Right atrium auricular region (tissue), 2 donors: ENCODE measurements around the gene VEZT. TPM values are rescaled to one million over a fixed set of nuclear protein-coding genes. Genes with fewer than 3 reads are reported as not detected.

Source experiments
- DNase-seq: peaks from one replicate; pipeline ENCODE4 v3.0.0-alpha.2; 2019; ENCODE audit warnings: low spot score
- H3K27ac ChIP-seq, 2 donors: fragments of 200-600 bp; sonication (generic); 1 replicate in 1 of 2; 2 replicates in 1 of 2; pipeline ENCODE4 v1.5.1; 2016 to 2019
- H3K27me3 ChIP-seq, 2 donors: fragments of 200-600 bp; sonication (generic); one replicate each; pipeline versions ENCODE4 v1.5.1 to v1.6.0; 2017 to 2019
- H3K36me3 ChIP-seq: fragments of 200-600 bp; sonication (generic); one replicate; pipeline ENCODE4 v1.5.1; 2016
- H3K4me1 ChIP-seq, 2 donors: fragments of 200-600 bp; sonication (generic); one replicate each; pipeline versions ENCODE4 v1.5.1 to v1.6.0; 2017 to 2019
- H3K4me3 ChIP-seq, 2 donors: fragments of 200-600 bp; sonication (generic); 1 replicate in 1 of 2; 2 replicates in 1 of 2; pipeline ENCODE4 v1.5.1; 2017 to 2019; ENCODE audit warnings: mild to moderate bottlenecking in 1 of 2, moderate library complexity in 1 of 2
- H3K9me3 ChIP-seq, 2 donors: fragments of 200-600 bp; sonication (generic); one replicate each; pipeline ENCODE4 v1.5.1; 2019
- total RNA-seq, 2 donors: library from RNA; depleted of rRNA; stranded (reverse); fragments of >200 nt; gene quantifications; one replicate each; pipeline ENCODE4 v1.1.0, GENCODE V29; 2016
- TF ChIP-seq, protein P1 (sequence below), 2 donors: fragments of 200-600 bp; sonication (generic); IDR thresholded peaks; one replicate each; pipeline ENCODE4 v1.5.1; 2019; ENCODE audit warnings: antibody characterized with exemption in 2 of 2

Gene VEZT
- total RNA-seq, 2 donors from 2014 or later, result 66.6 to 69.8 TPM

DNA sequence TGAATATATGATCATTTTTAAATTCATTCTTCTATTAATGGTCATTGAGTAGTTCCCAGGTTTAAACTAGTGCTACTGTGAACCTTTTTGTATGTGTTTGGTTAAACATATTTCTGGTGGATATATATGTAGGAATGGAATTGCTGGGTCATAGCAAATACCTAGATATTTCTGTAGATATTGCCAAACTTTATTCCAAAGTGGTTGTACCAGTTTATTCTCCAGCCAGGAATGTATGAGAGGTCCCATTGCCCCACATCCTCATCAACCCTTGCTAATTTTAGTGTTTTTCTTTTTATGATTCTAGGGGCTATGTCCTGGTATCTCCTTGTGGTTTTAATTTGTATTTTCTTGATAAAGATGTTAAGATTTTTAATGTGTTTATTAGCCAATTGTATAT, 3.1 kb downstream of the VEZT start:
- TF ChIP-seq, protein P1, sequence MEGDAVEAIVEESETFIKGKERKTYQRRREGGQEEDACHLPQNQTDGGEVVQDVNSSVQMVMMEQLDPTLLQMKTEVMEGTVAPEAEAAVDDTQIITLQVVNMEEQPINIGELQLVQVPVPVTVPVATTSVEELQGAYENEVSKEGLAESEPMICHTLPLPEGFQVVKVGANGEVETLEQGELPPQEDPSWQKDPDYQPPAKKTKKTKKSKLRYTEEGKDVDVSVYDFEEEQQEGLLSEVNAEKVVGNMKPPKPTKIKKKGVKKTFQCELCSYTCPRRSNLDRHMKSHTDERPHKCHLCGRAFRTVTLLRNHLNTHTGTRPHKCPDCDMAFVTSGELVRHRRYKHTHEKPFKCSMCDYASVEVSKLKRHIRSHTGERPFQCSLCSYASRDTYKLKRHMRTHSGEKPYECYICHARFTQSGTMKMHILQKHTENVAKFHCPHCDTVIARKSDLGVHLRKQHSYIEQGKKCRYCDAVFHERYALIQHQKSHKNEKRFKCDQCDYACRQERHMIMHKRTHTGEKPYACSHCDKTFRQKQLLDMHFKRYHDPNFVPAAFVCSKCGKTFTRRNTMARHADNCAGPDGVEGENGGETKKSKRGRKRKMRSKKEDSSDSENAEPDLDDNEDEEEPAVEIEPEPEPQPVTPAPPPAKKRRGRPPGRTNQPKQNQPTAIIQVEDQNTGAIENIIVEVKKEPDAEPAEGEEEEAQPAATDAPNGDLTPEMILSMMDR (IDR thresholded peaks at IDR 0.05), result no peak
- peaks cover 7% of the 10 kb centered on the region for H3K36me3 ChIP-seq
- H3K4me1 ChIP-seq, result peaks cover 0 to 52% of the 10 kb centered on the region in 2 donors
- H3K27me3 ChIP-seq, result no peaks in the 10 kb centered on the region
- no peaks in the 10 kb centered on the region for H3K9me3 ChIP-seq
- no peak for DNase-seq
- H3K4me3 ChIP-seq, result no peak overlapping the region
- no peak overlapping the region for H3K27ac ChIP-seq

DNA sequence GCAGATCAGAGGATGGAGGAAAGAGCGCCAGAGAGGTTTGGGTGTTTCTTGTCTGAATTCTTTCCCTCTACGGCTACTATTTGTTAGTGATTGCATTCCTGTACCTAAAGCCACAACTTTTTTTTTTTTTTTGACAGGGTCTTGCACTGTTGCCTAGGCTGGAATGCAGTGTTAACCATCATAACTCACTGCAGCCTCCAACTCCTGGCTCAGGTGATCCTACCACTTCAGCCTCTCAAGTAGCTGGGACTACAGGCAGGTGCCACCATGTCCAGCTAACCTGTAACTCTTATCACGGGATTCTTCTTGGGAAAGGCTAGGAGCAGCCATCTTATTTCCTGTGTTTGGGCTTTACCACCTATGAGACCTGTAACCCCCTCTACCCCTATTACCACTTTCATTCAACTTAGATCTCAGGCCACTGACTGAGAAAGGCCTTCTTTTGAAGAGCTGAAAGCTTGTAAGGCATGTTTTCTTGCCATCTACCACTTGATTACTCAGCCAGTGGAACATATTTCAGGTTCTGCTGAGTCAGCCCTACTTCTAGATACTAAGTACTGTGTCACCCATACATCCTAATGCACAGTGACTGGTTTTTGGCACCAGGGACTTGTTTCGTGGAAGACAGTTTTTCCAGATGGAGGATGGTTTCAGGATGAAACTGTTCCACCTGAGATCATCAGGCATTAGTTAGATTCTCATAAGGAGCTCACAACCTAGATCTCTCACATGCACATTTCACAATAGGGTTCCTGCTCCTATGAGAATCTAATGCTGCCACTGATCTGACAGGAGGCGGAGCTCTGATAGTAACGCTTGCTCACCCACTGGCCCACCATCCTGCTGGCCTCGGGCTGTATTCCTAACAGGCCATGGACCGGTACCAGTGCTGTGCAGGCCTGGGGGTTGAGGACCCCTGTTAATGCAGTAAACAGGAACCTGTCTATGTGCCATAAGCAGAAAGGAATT, 6.9 kb downstream of the VEZT start:
- no peaks in the 10 kb centered on the region for H3K9me3 ChIP-seq
- peaks cover 7% of the 10 kb centered on the region for H3K36me3 ChIP-seq
- no peak overlapping the region for H3K27ac ChIP-seq
- H3K4me3 ChIP-seq, result no peak overlapping the region
- no peak for DNase-seq
- H3K27me3 ChIP-seq, result no peaks in the 10 kb centered on the region
- H3K4me1 ChIP-seq, result peaks cover 0 to 51% of the 10 kb centered on the region in 2 donors
- TF ChIP-seq, protein P1 (IDR thresholded peaks at IDR 0.05), result no peak

DNA sequence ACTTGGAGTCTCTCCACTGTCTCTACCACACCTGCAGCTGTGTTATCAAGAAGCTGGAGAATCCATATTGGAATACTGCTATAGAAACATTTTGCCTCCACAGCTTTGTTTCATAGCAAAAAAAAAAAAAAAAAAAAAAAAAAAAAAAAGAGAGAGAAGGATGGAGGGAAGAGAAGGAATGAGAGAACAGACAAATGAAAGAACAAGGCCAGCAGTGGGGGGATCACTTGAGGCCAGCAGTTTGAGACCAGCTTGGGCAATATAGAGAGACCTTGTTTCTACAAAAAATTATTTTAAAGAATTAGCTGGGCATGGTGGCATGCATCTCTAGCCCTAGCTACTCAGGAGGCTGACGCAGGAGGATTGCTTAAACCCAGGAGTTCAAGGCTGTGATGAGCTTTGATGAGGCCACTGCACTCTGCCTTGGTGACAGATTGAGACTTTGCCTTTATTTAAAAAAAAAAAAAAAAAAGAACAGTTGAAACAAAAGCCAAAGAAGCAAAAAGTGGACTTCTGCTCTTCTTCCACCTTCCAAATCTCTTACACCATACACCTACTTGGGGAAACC, 8.1 kb downstream of the VEZT start:
- Histone ChIP-seq H3K4me3 (no peak overlapping the region), H3K36me3 (peaks cover 7% of the 10 kb centered on the region), H3K27ac (no peak overlapping the region), H3K4me1 (peaks cover 0 to 50% of the 10 kb centered on the region in 2 donors), H3K27me3 (no peaks in the 10 kb centered on the region), H3K9me3 (no peaks in the 10 kb centered on the region)
- TF ChIP-seq, protein P1 (IDR thresholded peaks at IDR 0.05), result no peak
- DNase-seq, result no peak

DNA sequence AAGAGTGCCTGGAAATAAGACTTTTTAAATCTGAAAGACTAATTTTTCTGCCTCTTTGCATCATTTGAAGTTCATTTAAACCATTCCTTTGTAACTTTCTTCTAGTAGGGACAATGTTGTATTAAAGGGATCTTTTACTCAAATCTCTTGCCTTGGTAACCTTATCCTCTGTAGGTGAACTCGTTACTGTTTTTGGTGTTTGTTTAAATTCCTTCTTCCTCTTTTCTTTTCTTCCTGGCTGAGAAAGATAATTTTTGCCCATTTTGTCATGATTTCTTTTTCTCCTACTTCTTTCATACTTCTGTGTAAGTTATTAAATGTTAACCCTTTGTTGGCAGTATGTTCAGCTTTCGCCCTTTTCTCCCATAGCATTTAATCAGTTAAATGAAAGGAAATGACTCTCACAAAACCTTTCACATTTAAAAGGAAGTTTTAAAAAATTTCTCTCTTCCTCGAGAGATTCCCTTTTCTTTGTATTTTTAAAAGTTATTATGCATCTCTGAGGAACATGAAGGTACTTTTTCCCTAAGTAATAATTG, 10.3 kb downstream of the VEZT start:
- Histone ChIP-seq H3K27me3 (no peaks in the 10 kb centered on the region), H3K27ac (no peak overlapping the region), H3K9me3 (no peaks in the 10 kb centered on the region), H3K4me3 (no peak overlapping the region), H3K36me3 (peaks cover 7% of the 10 kb centered on the region), H3K4me1 (peaks cover 0 to 48% of the 10 kb centered on the region in 2 donors)
- no peak for DNase-seq
- TF ChIP-seq, protein P1 (IDR thresholded peaks at IDR 0.05), result no peak

DNA sequence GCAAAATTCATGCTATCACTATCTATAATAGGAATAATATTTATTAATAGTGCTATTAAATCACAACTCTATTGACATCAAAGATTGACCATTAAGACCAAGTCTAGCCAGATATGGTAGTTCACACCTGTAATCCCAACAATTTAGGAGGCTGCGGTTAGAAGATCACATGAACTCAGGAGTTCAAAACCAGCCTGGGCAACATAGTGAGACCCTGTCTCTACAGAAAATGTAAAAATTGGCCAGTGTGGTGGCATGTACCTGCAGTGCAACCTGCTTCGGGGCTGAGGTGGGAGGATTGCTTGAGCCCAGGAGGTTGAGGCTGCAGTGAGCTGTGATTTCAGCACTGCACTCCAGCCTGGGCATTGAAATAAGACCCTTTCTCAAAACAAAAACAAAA, 11.0 kb downstream of the VEZT start:
- Histone ChIP-seq H3K36me3 (peaks cover 7% of the 10 kb centered on the region), H3K27ac (no peak overlapping the region), H3K9me3 (no peaks in the 10 kb centered on the region), H3K4me1 (peaks cover 0 to 41% of the 10 kb centered on the region in 2 donors), H3K4me3 (no peak overlapping the region), H3K27me3 (no peaks in the 10 kb centered on the region)
- DNase-seq, result no peak
- TF ChIP-seq, protein P1 (IDR thresholded peaks at IDR 0.05), result no peak
